Measurements from ENCODE around the gene SORCS2. TPM values are rescaled to one million over a fixed set of nuclear protein-coding genes. Genes with fewer than 3 reads are reported as not detected.

SORCS2 gene
- total and polyA plus RNA-seq, 8 donors = 4.6 to 9.7 (median 7.2) TPM

- DNase-seq (peak in 1 of 4 donors; percentile 15), ATAC-seq (no peak)
- Histone ChIP-seq H3K36me3 (no peaks in the 10 kb centered on the region), H3K27ac (no peak overlapping the region), H3K9me3 (no peaks in the 10 kb centered on the region), H3K27me3 (peaks cover 0 to 43% of the 10 kb centered on the region in 2 donors), H3K4me3 (no peak overlapping the region), H3K4me1 (no peaks in the 10 kb centered on the region)
- TF ChIP-seq CTCF (IDR thresholded peaks at IDR 0.05) = no peak
- intact Hi-C loops (cut with DNase I) = no loop called here
These were observed 207.3 kb downstream of the SORCS2 start for GRCh38 chr4:7399440-7400234.

GRCh38 chr4:7400671-7401298, 208.4 kb downstream of the SORCS2 start:
- no peak for ATAC-seq
- no peak overlapping the region for H3K27ac ChIP-seq
- DNase-seq = no peak
- no peak for TF ChIP-seq CTCF (IDR thresholded peaks at IDR 0.05)
- no peaks in the 10 kb centered on the region for H3K9me3 ChIP-seq
- H3K27me3 ChIP-seq = peaks cover 0 to 34% of the 10 kb centered on the region in 2 donors
- H3K4me1 ChIP-seq = no peaks in the 10 kb centered on the region
- H3K36me3 ChIP-seq = no peaks in the 10 kb centered on the region
- no peak overlapping the region for H3K4me3 ChIP-seq
- intact Hi-C loops (cut with DNase I) = no loop called here

- ATAC-seq = peak; percentile 69
- intact Hi-C loops (cut with DNase I) = no loop called here
- H3K27ac ChIP-seq = no peak overlapping the region
- TF ChIP-seq CTCF (IDR thresholded peaks at IDR 0.05) = no peak
- H3K27me3 ChIP-seq = peaks cover 0 to 17% of the 10 kb centered on the region in 2 donors
- no peaks in the 10 kb centered on the region for H3K4me1 ChIP-seq
- H3K4me3 ChIP-seq = no peak overlapping the region
- H3K9me3 ChIP-seq = peaks cover 0 to 5% of the 10 kb centered on the region in 2 donors
- no peaks in the 10 kb centered on the region for H3K36me3 ChIP-seq
- peak in 1 of 4 donors; percentile 20 for DNase-seq
These were observed 210.2 kb downstream of the SORCS2 start for GRCh38 chr4:7402526-7402925.

GRCh38 chr4:7403001-7403400, 210.7 kb downstream of the SORCS2 start:
- no peak overlapping the region for H3K27ac ChIP-seq
- H3K9me3 ChIP-seq = peaks cover 0 to 8% of the 10 kb centered on the region in 2 donors
- ATAC-seq = peak; percentile 43
- intact Hi-C loops (cut with DNase I) = no loop called here
- no peaks in the 10 kb centered on the region for H3K36me3 ChIP-seq
- peak in 1 of 4 donors; percentile 27 for DNase-seq
- H3K4me3 ChIP-seq = no peak overlapping the region
- no peak for TF ChIP-seq CTCF (IDR thresholded peaks at IDR 0.05)
- no peaks in the 10 kb centered on the region for H3K4me1 ChIP-seq
- peaks cover 0 to 12% of the 10 kb centered on the region in 2 donors for H3K27me3 ChIP-seq

GRCh38 chr4:7408166-7408565, 215.8 kb downstream of the SORCS2 start:
- H3K4me3 ChIP-seq = no peak overlapping the region
- DNase-seq (no peak), ATAC-seq (no peak)
- no peak overlapping the region for H3K27ac ChIP-seq
- intact Hi-C loops (cut with DNase I) = no loop called here
- H3K9me3 ChIP-seq = peaks cover 0 to 16% of the 10 kb centered on the region in 2 donors
- TF ChIP-seq CTCF (IDR thresholded peaks at IDR 0.05) = no peak
- peaks cover 0 to 12% of the 10 kb centered on the region in 2 donors for H3K27me3 ChIP-seq
- no peaks in the 10 kb centered on the region for H3K36me3 ChIP-seq
- H3K4me1 ChIP-seq = no peaks in the 10 kb centered on the region

Measured in left lung (tissue), 10 donors.